Measurements from ENCODE around the gene KCNMA1. TPM values are rescaled to one million over a fixed set of nuclear protein-coding genes. Genes with fewer than 3 reads are reported as not detected.

The KCNMA1 gene
- total RNA-seq, 4 donors from 2014 or later, result 146 to 300 (median 265) TPM

DNA sequence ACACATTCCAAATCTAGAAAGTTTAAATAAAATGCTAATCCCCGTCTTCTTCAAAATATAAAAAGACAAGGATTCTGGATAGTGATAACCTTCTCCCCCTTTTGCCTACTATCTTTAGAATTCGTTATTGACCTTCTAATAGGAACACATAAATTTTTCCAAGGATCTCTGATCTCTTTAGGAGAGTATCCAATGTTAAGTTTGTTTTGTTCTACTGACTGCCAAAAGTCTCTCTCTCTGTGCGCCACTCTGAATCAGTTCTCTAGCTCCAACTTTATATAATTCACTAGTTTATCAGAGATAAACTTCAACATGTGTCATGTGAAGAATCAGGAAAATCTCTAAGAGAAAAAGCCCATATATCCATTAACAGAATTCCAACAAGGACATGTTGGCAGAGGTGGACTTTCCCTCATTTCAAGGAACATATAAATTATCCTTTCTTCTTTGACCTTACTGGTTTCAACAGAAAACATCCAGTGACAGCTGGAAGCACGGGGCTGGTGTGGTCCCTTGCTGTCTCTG is 615.6 kb downstream of the KCNMA1 start:
- DNase-seq (ENCODE audit: extremely low spot score), result no peak
- H3K4me3 ChIP-seq, result no peak overlapping the region
- TF ChIP-seq POLR2AphosphoS5 (IDR thresholded peaks at IDR 0.05) (no peak), POLR2A (IDR thresholded peaks at IDR 0.05; ENCODE audit: low read depth) (no peak), EP300 (IDR thresholded peaks at IDR 0.05) (no peak)
- TF ChIP-seq, protein P1, sequence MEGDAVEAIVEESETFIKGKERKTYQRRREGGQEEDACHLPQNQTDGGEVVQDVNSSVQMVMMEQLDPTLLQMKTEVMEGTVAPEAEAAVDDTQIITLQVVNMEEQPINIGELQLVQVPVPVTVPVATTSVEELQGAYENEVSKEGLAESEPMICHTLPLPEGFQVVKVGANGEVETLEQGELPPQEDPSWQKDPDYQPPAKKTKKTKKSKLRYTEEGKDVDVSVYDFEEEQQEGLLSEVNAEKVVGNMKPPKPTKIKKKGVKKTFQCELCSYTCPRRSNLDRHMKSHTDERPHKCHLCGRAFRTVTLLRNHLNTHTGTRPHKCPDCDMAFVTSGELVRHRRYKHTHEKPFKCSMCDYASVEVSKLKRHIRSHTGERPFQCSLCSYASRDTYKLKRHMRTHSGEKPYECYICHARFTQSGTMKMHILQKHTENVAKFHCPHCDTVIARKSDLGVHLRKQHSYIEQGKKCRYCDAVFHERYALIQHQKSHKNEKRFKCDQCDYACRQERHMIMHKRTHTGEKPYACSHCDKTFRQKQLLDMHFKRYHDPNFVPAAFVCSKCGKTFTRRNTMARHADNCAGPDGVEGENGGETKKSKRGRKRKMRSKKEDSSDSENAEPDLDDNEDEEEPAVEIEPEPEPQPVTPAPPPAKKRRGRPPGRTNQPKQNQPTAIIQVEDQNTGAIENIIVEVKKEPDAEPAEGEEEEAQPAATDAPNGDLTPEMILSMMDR (IDR thresholded peaks at IDR 0.05), result no peak
- no peaks in the 10 kb centered on the region for H3K9me3 ChIP-seq
- H3K27me3 ChIP-seq, result no peaks in the 10 kb centered on the region
- H3K36me3 ChIP-seq, result peaks cover 0 to 8% (median 2%) of the 10 kb centered on the region in 4 donors
- 54% methylated on average over 4 of the region's 4 CpGs for WGBS
- intact Hi-C loops (cut with DNase I), result no loop called here
- no peak overlapping the region for H3K27ac ChIP-seq (replicated peaks in 1 of 4)
- peaks cover 0 to 15% (median 8%) of the 10 kb centered on the region in 4 donors for H3K4me1 ChIP-seq

DNA sequence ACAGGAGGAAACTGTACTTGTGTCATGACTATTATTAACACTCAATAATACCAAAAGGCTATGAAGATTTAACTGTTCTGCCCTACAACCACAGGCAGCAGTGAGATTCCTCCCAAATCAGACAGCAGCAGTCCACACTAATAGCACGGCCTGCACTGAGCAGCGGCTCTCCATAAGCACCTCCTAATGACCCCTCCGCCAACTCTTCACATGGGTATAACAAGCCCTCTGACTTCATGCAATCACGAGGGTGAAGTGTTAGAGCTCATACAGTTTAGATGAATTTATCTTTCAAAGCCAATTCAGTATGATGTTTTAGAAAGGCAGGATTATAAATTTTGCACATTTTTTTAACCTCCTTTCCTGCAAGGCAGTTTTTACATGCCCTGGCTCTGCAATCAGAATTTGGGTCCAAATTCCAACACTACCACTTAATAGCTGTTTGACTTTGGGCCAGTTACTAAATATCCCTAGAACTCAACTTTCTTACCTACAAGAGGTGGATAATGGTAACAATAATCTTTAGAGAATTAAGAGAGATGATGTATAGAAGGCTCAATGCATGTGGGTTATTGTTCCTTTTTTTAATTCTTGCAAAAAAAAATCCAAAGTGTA is 617.1 kb downstream of the KCNMA1 start:
- H3K27me3 ChIP-seq, result no peaks in the 10 kb centered on the region
- intact Hi-C loops (cut with DNase I), result no loop called here
- peaks cover 0 to 15% (median 8%) of the 10 kb centered on the region in 4 donors for H3K4me1 ChIP-seq
- WGBS, result 87% methylated on average over 4 of the region's 4 CpGs
- no peak overlapping the region for H3K27ac ChIP-seq (replicated peaks in 1 of 4)
- peaks cover 0 to 8% (median 2%) of the 10 kb centered on the region in 4 donors for H3K36me3 ChIP-seq
- no peaks in the 10 kb centered on the region for H3K9me3 ChIP-seq
- no peak overlapping the region for H3K4me3 ChIP-seq
- no peak for DNase-seq (ENCODE audit: extremely low spot score)
- TF ChIP-seq POLR2A (IDR thresholded peaks at IDR 0.05; ENCODE audit: low read depth) (no peak), EP300 (IDR thresholded peaks at IDR 0.05) (no peak), POLR2AphosphoS5 (IDR thresholded peaks at IDR 0.05) (no peak)
- TF ChIP-seq, protein P1 (IDR thresholded peaks at IDR 0.05), result no peak

- Histone ChIP-seq H3K36me3 (peaks cover 0 to 8% (median 2%) of the 10 kb centered on the region in 4 donors), H3K27ac (replicated peaks in 1 of 4) (no peak overlapping the region), H3K4me1 (peaks cover 10 to 30% (median 17%) of the 10 kb centered on the region in 4 donors), H3K27me3 (no peaks in the 10 kb centered on the region), H3K4me3 (no peak overlapping the region), H3K9me3 (no peaks in the 10 kb centered on the region)
- no peak for DNase-seq (ENCODE audit: extremely low spot score)
- intact Hi-C loops (cut with DNase I), result loop anchor here (10.0 kb wide), 1 partner anchor 88 kb away; no protein-coding TSS in a partner anchor
- TF ChIP-seq, protein P1 (IDR thresholded peaks at IDR 0.05), result no peak
- TF ChIP-seq EP300 (IDR thresholded peaks at IDR 0.05) (no peak), POLR2A (IDR thresholded peaks at IDR 0.05; ENCODE audit: low read depth) (no peak), POLR2AphosphoS5 (IDR thresholded peaks at IDR 0.05) (no peak)
- 94% methylated on average over 4 of the region's 4 CpGs for WGBS
Measured at GRCh38 chr10:77016855-77017254, 620.8 kb downstream of the KCNMA1 start.

DNA sequence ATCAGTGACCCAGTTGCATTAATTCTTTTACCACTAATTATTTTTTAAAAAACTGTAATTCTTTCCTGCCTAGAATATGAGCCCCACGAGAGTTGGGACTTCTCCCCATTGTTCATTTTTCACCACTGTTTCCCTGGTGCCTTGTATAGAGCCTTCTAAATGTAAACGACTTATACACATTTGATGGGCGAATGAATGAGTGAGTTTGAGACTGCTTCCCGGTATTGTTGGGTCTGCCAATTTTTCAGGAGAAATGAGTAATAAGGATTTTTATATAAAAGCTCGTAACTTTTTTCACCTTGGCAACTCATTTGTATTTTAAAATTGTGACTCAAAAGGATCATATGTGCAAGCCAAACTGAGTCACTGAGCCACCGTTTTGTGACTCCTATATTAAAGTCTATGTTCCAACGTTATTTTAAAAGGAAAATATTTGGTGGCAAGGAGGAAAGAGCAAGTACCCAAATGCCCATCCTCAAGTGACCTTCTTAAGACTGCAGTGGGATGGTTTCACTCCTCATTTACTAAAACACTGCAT is 621.3 kb downstream of the KCNMA1 start:
- Histone ChIP-seq H3K27me3 (no peaks in the 10 kb centered on the region), H3K27ac (replicated peaks in 1 of 4) (no peak overlapping the region), H3K4me1 (peaks cover 10 to 35% (median 22%) of the 10 kb centered on the region in 4 donors), H3K4me3 (no peak overlapping the region), H3K9me3 (no peaks in the 10 kb centered on the region), H3K36me3 (peaks cover 0 to 8% (median 2%) of the 10 kb centered on the region in 4 donors)
- TF ChIP-seq, protein P1 (IDR thresholded peaks at IDR 0.05), result no peak
- no peak for TF ChIP-seq EP300 (IDR thresholded peaks at IDR 0.05)
- TF ChIP-seq POLR2AphosphoS5 (IDR thresholded peaks at IDR 0.05), result no peak
- no peak for TF ChIP-seq POLR2A (IDR thresholded peaks at IDR 0.05; ENCODE audit: low read depth)
- 87% methylated on average over 7 of the region's 7 CpGs for WGBS
- intact Hi-C loops (cut with DNase I), result loop anchor here (10.0 kb wide), 1 partner anchor 88 kb away; no protein-coding TSS in a partner anchor
- DNase-seq (ENCODE audit: extremely low spot score), result no peak
